Stimulated activated CD4-positive, alpha-beta T cell treated with anti-CD3 and anti-CD28 coated beads, Interleukin-1b, Interleukin-23, amount 100 ng/mL, for 48 hours (primary cell): ENCODE results near the gene PLRG1.
A peak's percentile ranks its signal among the peaks of the same experiment; 100 is the strongest.

Source experiments
- DNase-seq: peaks from one replicate; pipeline ENCODE4 v3.0.0-alpha.2; 2020

PLRG1 gene

DNA sequence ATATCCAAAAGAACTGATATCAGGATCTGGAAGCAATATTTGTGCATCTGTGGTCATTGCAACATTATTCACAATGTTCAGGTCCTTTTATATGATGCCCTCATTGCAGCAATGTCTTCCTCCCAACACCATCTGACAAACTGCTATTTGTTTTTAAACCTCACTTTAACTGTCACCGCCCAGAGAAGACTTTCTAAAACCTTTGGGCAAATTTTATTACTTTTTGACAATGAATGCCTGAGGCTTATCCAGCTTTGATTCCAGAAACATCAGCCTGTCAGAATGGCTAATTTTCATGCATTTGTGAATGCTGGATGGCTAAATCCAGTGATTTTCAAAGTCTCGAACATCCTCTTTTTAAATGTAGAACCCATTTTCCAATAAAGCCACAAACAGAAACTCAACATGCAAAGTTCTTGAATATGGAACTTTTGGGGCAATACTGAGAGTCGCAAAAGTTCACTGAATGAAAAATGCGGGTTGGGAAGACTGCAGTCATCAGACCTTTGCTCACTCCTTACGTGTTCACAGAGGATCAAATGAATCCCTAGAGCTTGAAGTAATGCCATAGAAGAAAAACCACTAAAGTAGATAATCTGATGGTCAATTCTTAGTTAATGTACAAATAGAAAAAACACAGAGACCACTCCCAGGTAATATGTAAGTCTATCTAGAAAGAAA, 23.1 kb upstream of the PLRG1 start:
- no peak for DNase-seq

DNA sequence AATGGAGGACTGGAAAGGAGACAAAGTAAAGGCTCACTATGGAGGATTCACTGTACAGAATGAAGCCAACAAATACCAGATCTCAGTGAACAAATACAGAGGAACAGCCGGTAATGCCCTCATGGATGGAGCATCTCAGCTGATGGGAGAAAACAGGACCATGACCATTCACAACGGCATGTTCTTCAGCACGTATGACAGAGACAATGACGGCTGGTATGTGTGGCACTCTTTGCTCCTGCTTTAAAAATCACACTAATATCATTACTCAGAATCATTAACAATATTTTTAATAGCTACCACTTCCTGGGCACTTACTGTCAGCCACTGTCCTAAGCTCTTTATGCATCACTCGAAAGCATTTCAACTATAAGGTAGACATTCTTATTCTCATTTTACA, 19.4 kb upstream of the PLRG1 start:
- DNase-seq: no peak

DNA sequence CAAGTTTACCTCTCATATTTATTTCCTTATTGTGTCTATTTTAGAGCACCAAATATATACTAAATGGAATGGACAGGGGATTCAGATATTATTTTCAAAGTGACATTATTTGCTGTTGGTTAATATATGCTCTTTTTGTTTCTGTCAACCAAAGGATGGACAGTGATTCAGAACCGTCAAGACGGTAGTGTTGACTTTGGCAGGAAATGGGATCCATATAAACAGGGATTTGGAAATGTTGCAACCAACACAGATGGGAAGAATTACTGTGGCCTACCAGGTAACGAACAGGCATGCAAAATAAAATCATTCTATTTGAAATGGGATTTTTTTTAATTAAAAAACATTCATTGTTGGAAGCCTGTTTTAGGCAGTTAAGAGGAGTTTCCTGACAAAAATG, 18.8 kb upstream of the PLRG1 start:
- no peak for DNase-seq

DNA sequence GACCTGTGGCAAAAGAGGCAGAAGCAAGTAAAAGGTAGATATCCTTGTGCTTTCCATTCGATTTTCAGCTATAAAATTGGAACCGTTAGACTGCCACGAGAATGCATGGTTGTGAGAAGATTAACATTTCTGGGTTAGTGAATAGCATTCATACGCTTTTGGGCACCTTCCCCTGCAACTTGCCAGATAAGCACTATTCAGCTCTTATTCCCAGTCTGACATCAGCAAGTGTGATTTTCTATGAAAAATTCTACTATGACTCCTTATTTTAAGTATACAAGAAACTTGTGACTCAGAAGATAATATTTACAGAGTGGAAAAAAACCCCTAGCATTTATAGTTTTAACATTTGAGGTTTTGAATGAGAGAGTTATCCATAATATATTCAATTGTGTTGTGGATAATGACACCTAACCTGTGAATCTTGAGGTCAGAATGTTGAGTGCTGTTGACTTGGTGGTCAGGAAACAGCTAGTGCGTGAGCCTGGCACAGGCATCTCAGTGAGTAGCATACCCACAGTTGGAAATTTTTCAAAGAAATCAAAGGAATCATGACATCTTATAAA, 16.5 kb upstream of the PLRG1 start:
- DNase-seq: no peak

DNA sequence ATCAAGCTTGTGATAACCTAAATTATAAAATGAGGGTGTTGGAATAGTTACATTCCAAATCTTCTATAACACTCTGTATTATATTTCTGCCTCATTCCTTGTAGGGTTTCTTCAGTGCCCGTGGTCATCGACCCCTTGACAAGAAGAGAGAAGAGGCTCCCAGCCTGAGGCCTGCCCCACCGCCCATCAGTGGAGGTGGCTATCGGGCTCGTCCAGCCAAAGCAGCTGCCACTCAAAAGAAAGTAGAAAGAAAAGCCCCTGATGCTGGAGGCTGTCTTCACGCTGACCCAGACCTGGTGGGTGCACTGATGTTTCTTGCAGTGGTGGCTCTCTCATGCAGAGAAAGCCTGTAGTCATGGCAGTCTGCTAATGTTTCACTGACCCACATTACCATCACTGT, 15.5 kb upstream of the PLRG1 start:
- DNase-seq: no peak

DNA sequence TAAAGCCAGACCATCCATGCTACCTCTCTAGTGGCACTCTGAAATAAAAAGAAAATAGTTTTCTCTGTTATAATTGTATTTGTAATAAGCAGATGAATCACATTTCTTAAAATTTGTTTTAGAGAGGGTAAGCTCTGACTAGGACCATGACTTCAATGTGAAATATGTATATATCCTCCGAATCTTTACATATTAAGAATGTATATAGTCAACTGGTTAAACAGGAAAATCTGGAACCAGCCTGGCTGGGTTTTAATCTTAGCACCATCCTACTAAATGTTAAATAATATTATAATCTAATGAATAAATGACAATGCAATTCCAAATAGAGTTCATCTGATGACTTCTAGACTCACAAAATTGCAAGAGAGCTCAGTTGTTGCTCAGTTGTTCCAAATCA, 14.1 kb upstream of the PLRG1 start:
- no peak for DNase-seq

DNA sequence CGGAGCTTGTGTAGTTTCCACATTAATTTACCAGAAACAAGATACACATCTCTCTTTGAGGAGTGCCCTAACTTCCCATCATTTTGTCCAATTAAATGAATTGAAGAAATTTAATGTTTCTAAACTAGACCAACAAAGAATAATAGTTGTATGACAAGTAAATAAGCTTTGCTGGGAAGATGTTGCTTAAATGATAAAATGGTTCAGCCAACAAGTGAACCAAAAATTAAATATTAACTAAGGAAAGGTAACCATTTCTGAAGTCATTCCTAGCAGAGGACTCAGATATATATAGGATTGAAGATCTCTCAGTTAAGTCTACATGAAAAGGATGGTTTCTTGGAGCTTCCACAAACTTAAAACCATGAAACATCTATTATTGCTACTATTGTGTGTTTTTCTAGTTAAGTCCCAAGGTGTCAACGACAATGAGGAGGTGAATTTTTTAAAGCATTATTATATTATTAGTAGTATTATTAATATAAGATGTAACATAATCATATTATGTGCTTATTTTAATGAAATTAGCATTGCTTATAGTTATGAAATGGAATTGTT, 12.6 kb upstream of the PLRG1 start, which contains the start of gene FGB:
Gene FGB, plus strand, starts transcription at position 315 of the 558 bp plus-strand sequence. Its CDS starts 8 bp downstream, at position 323.
- DNase-seq: no peak

DNA sequence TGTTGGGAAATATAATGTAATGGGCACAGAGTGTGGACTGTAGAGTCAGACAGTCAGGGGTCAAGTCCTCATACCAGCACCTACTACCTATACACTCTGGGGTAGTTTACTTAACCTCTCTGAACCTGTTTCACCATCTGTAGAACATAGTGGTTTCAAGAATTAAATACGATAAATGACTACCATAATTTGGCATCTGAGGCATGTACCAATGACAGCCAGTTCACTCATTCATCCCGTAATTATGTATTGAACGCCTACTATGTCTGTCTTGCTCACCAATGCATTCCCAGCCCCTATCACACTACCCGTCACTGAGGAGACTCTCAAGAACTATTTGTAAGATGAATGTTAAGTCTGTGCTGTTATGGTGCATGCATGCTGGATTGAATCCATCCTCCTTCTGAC, 10.6 kb upstream of the PLRG1 start:
- no peak for DNase-seq

DNA sequence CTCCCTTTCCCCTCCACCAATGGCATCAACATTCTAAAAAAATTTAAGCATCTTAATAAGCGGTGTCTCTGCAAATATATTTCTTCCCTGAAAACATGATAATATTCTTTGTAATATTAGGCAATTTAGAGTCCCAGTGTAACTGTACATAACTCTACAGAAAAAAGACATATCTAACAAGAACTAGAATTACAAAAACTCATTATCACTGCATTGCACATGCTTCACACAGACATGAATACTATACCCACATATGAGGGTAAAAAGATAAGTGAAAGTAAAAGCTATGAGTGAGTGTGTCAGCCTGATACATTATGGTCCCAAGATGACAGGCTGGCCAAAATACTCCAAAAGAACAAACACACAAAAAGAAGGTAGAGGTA, 10.2 kb upstream of the PLRG1 start:
- no peak for DNase-seq

DNA sequence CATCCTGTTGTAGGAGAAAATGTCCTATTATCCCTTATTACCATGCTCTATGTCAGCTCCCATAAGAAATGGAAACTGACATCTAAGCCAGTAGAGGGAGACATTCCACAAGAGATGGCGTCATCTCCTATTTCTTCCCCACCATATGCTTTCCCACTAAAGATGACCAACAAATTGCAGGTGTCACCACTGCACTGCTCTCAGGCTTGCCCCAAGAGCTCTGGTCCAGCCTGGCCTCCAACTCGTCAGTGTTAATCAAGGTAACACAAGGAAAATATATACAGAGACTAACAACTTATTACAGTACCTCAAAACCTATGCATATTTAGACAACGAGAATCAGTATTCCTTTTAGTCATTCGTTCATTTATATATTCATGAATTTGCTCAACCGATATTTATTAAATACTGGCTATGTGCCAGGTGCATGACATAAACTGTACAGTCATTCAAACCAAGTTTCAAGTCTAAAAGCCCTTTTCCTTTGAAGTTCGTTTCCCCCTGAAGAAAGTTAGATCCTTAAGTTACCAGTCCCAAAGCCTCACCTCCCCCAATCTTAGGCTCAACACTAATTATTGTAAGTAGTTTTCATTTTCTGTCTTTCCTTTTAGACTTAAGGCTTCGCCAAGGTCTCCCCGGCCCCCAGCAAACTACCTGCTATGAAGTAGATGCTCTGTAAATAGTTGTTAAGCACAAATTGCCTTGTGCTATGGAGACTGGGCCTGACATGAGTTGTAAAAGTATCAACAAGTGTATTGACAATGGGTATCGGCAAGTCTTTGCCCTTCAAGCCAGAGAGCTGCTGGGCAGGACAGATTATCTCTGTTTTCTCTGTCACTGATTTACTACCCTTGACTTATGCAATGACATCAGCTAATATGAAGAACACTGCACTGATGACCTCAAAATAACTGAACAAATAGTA, 9.6 kb upstream of the PLRG1 start:
- no peak for DNase-seq

DNA sequence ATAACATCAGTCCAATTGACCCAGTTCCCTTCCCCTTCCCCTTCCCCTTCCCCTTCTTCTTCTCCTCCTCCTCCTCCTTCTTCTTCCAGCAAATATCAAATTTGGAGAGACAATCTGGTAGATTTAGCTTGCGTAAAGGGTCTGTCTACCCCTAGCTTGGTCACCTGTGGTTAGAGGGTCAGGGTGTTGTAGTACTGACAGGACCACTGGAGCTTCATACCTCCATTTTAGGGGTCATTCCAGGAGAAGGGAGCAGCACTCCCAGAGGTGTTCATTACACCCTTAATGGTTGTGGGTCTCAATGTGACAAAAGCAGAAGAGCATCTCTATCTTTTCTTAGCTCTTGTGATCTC, 8.9 kb upstream of the PLRG1 start:
- no peak for DNase-seq

DNA sequence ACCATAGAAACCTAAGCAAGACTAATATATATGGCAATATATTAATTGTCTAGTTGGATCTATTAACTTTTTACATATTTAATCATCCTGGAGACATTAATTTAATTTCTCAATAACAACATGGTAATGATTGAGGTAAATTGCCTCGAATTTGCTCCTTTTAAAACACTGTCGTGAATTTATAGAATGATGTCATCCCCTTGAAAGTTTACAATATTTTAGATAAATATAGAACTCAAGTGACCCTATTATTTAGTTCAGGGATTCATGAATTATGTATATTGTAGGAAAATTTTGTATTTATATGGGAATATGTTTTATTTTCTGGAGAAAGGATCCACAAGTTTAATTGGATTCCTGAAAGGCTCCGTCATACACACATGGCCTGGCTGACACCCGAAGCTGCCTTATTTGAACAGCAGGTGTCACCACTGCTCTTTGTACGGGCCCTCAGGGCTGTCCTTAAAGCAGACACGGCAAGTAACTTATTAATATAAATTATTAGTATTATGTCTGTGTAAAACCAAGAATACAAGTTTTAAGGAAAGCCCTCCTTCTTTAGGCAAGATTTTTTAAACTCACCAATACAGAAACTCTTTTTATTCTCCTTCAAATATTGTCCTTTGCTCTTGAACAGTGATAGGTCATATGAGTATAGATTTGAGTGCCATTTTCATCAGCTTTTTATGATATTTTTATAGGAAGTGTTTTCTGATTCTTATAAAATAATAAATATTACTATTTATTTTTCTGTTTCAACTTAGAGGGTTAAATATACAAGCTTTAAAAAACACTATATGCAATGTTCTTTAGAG, 1.9 kb upstream of the PLRG1 start:
- peak; percentile 65 for DNase-seq

DNA sequence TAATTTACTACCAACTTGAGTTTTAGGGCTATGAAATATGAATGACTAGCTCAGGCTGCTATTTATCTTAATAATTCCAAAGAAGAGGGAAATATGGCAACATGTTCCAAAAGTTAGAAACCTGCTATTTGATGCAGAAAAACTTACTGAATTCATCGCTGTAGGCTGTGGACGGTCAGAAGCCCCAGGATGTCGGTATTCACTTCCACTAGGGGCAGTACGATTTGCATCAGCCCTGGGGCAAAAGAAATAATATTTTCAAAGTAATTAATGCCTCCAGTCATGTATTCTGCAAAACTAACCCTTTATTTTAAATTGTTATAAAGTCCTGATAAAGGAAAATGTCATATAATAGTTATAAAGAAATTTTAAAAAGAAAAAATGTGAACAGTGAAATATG, 4.5 kb downstream of the PLRG1 start:
- DNase-seq: no peak

DNA sequence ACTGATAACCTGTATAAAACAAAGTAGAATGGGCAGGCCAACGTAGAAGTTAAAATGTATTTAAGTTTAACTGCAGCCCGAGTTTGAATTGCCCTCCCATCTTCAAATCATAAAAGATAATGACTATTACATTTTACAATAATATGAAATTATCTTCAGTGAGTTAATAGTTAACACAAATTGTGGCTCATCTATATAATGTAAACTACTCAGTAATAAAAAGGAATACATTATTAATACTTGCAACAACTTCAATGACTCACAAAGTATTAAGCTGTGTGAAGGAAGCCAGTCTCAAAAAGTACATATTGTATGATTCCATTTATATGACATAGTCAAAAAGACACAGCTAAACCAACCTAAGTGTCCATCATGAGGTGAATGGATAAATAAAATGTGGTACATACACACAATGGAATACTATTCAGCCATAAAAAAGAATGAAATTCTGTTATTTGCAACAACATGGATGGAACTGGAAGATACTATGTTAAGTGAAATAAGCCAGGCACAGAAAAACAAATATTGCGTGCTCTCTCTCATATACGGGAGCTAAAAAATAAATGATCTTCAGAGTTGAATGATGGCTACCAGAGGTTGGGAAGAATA, 7.8 kb downstream of the PLRG1 start:
- no peak for DNase-seq

DNA sequence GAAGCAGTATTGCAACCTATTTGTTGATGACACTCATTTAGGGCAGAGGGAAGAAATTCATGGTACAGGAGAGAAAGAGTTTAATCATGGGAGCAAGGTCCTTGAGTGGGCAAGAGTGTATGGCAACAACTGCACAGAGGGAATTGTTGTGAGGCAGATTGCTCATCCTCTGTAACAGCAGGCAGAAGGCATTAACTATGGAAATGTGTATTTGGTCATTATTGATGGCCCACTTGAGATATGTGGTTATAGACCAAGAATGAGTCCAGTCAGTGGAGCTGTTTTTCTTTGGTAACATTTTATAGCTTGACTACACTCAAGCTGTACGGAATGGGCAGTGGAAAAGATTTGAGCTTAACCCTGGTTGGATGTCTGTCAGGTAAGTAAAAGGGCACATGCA, 15.9 kb downstream of the PLRG1 start:
- DNase-seq: no peak

DNA sequence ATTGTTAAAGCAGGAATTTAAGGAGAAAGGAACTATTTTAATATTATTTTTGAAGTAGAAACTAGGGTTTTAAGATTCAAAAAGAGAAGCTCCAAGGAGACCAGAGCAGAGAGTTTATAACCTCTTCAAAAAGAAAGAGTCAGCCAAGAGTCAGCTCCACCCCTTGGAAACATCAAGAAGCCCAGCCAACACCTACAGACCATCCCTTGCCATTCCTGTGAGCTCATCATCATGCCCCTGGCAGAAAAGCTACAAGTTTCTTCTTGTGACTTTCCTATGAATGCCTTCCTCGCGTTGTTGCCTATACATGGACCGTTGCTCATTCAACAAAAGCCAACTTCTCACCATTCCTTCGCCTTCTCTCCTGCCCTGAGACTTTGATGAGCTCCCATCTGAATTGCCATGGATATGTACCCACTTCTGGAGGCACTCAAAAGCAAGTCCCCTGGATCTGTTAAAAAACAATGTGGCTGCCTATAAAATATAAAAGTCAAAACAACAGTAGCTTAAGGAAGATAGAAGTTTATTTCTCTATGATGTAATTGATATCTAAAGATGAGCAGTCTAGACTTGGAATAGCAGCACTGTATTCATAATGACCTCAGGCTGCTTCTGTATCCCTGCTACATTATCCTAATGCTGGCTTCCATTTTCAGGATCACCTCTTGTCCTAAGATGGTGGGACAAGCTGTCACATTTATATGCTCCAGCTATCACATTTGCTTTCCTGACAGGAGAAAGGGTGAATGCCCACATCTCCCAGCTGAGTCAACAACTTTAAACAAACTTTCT, 20.3 kb downstream of the PLRG1 start:
- no peak for DNase-seq

DNA sequence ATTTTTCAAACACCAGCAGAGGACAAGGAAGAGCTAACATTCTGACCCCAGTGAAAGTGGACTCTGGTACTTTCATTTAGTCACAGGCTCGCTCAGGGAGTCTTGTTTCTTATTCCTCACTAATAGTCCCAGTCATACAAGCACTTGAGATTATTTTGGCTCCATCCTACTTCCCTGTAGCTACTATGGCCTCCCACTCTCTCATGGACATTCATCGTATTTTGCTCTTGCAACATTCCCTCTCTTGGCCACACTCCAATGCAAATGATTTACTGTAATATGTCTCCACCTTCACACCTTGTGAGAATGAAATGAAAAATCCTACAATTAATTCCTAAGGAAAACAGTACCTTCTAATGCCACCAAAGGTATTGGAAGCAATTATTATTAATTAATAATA, 21.3 kb downstream of the PLRG1 start:
- DNase-seq: no peak

DNA sequence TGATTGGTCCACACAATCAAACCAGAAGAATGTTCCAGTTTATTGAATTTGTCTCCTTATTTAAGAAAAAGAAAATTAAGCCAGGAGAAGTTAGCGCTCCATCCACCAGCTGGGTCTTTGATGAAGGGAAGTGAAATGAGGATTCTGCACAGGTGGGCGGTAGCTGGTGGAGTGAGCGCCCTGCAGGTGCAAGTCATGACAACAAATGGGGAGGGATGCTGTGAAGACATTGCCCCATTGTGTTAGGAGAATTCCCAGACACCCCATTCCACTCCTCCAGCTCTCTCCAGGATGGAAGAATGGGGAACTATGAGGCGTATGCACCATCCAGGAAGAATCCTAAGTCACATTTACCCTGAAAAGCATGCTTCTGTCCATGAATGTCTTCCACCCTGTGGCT, 22.9 kb downstream of the PLRG1 start:
- DNase-seq: no peak

DNA sequence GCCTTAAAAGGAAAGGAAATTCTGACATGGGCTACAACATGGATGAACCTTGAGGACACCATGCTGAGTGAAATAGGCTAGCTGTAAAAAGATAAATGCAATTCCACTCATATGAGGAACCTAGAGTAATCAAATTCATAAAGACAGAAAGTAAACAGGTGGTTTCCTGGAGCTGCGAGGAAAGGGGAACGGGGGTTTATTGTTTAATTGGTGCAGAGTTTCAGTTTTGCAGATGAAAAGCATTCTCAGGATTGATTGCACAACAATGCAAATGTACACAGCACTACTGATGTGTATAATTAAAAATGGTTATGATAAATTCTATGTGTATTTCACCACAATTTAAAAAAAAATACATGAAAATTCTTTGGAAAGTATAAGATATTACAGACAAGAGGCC, 24.0 kb downstream of the PLRG1 start:
- DNase-seq: no peak

DNA sequence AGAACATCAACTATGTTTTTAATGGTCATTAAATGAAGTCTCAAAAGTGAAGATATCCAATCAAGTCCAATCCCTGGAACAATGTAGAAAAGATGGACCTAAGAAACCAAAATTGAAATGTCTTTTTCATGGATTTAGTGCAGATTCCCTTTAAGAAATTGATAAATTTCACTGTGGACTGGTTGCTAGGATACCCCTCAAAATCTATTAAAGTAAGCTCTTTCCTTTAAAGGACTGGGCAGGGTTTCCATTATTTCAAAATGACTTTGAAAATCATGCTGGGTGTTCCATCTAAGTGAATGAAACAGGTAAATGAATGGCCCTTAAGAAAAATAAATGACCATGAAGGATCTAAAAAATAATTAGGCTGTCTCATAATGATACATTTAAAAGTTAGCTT, 28.6 kb downstream of the PLRG1 start:
- no peak for DNase-seq

DNA sequence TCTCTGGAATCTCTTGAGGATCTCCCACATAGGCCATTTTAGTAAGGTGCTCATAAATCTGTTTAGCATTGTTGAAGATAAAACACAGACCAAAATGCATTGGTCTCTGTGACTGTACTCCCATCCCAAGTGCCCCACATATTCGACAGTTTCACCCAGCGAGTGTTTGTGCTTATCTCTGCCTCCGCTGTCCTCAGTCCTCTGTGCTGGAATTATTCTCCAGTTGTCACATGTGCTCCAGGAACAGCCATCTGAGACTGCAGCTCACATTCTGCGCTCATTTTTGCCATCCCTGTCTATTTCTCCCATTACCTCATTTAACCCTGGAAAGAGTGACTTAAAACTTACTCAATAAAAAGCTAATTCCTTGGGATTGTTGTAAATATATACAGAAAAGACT, 31.0 kb downstream of the PLRG1 start:
- DNase-seq: no peak

DNA sequence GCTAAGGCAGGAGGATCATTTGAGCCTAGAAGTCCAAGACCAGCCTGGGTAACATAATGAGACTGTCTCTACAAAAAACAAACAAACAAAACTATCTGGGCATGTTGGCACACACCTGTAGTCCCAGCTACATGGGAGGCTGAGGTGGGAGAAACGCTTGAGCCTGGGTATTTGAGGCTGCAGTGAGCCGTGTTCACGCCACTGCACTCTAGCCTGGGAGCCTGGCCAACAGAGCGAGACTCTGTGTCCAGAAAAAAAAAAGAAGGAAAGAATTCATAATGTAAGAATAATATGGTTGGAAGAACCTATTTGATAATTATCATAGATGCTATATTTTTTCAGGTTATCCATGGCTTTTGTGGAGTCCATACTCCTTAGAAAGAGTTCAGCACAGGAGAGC, 32.6 kb downstream of the PLRG1 start:
- DNase-seq: no peak
